ENCODE results near the gene ZNF3. TPM values are rescaled to one million over a fixed set of nuclear protein-coding genes. Genes with fewer than 3 reads are reported as not detected.
A peak's percentile ranks its signal among the peaks of the same experiment; 100 is the strongest.

ZNF3 gene
- total and polyA plus RNA-seq, 9 of the 15 experiments (the other 6 are each of a cell fraction or from before 2014, with no cell fraction given), result 30.0 to 64.9 (median 51.5) TPM

GRCh38 chr7:100049441-100050291 lies 31.9 kb downstream of the ZNF3 start, which contains the start of gene ZSCAN21 (continued):
- TF ChIP-seq MTA1 (IDR thresholded peaks at IDR 0.05; ENCODE audit: borderline replicate concordance), result peak; percentile 96
- no peak for TF ChIP-seq BCL6 (CRISPR knock-in tag; IDR thresholded peaks at IDR 0.05)
- TF ChIP-seq ZNF445 (CRISPR knock-in tag; IDR thresholded peaks at IDR 0.05; ENCODE audit: low read depth), result no peak
- no peak for TF ChIP-seq HOXB6 (CRISPR knock-in tag; IDR thresholded peaks at IDR 0.05; ENCODE audit: borderline replicate concordance)
- no peak; the same call in 1 of the 2 replicates for TF ChIP-seq RAD51 (IDR thresholded peaks at IDR 0.05; ENCODE audit: borderline replicate concordance, low read depth)
- TF ChIP-seq ZNF212 (CRISPR knock-in tag; IDR thresholded peaks at IDR 0.05), result no peak
- TF ChIP-seq SETDB1 (IDR thresholded peaks at IDR 0.05; ENCODE audit: low read length), result no peak
- peak; percentile 43; the same call in 1 of the 2 replicates for TF ChIP-seq TARDBP (IDR thresholded peaks at IDR 0.05)
- TF ChIP-seq ZNF584 (CRISPR knock-in tag; IDR thresholded peaks at IDR 0.05; ENCODE audit: low read depth), result no peak
- TF ChIP-seq CHD4 (IDR thresholded peaks at IDR 0.05; ENCODE audit: insufficient read depth, insufficient replicate concordance, low read depth, low read length, poor library complexity, severe bottlenecking), result no peak
- TF ChIP-seq ZNF592 (IDR thresholded peaks at IDR 0.05), result no peak
- 0 out of 2 replicates have a peak, but pooled peaks have one; percentile 18 for TF ChIP-seq ZBTB9 (CRISPR knock-in tag; IDR thresholded peaks at IDR 0.05)
- TF ChIP-seq ZNF41 (CRISPR knock-in tag; conservative IDR thresholded peaks at IDR 0.05), result 0 out of 2 replicates have a peak, but pooled peaks have one; percentile 21
- TF ChIP-seq KLF6 (CRISPR knock-in tag; IDR thresholded peaks at IDR 0.05; ENCODE audit: borderline replicate concordance), result no peak
- TF ChIP-seq ATF7 (IDR thresholded peaks at IDR 0.05), result peak; percentile 85
- no peak for TF ChIP-seq KLF10 (CRISPR knock-in tag; IDR thresholded peaks at IDR 0.05)
- no peak for TF ChIP-seq ZNF232 (CRISPR knock-in tag; IDR thresholded peaks at IDR 0.05)
- no peak for TF ChIP-seq ZC3H4 (CRISPR knock-in tag; IDR thresholded peaks at IDR 0.05; ENCODE audit: borderline replicate concordance)
- TF ChIP-seq HMGN3 (IDR thresholded peaks at IDR 0.05; ENCODE audit: borderline replicate concordance, extremely low read depth, insufficient read length, low read depth, low read length), result peak; percentile 91
- TF ChIP-seq TOE1 (IDR thresholded peaks at IDR 0.05; ENCODE audit: borderline replicate concordance), result peak; percentile 85
- TF ChIP-seq TOE1 (CRISPR knock-in tag; IDR thresholded peaks at IDR 0.05; ENCODE audit: borderline replicate concordance, low read depth), result no peak
- TF ChIP-seq CREM (IDR thresholded peaks at IDR 0.05; ENCODE audit: low read depth), result peak; percentile 98
- no peak for TF ChIP-seq CEBPB (tag; IDR thresholded peaks at IDR 0.05)
